GM10266 (cell line): ENCODE data around the gene TUBB2A.

Experiments
- DNase-seq: peaks from one replicate; pipeline ENCODE4 v3.0.0; 2012; ENCODE audit errors: extremely low spot score
- CTCF ChIP-seq: IDR thresholded peaks from 2 replicates; pipeline ENCODE4 v1.5.1; 2012; ENCODE audit warnings: mild to moderate bottlenecking, low read depth; ENCODE audit not compliant: control insufficient read depth, insufficient read depth; ENCODE audit errors: missing control alignments

TUBB2A gene

GRCh38 chr6:3157131-3157933 is at the start of gene TUBB2A:
Gene TUBB2A, minus strand, starts transcription at chr6:3157544. Its CDS starts 81 bp downstream, at chr6:3157463.
- DNase-seq: peak; percentile 99
- peak; percentile 65 for TF ChIP-seq CTCF

- no peak for DNase-seq
- no peak for TF ChIP-seq CTCF
Measured at GRCh38 chr6:3206339-3207015, 49.1 kb upstream of the TUBB2A start.

GRCh38 chr6:3205913-3206312 is 48.6 kb upstream of the TUBB2A start:
- no peak for TF ChIP-seq CTCF
- no peak for DNase-seq

GRCh38 chr6:3204921-3205320 is 47.6 kb upstream of the TUBB2A start:
- no peak for TF ChIP-seq CTCF
- DNase-seq: no peak

GRCh38 chr6:3202999-3203696 is 45.8 kb upstream of the TUBB2A start:
- no peak for TF ChIP-seq CTCF
- no peak for DNase-seq

- DNase-seq: no peak
Measured at GRCh38 chr6:3201388-3201787, 44.0 kb upstream of the TUBB2A start.

More at GRCh38 chr6:3201388-3201787, 44.0 kb upstream of the TUBB2A start:
- TF ChIP-seq CTCF: no peak
